Measurements from ENCODE around the gene SPDEF. TPM values are rescaled to one million over a fixed set of nuclear protein-coding genes. Genes with fewer than 3 reads are reported as not detected.

Gene SPDEF
- polyA plus RNA-seq, 1 donor (not counting 4 experiments of a cell fraction or from before 2014, with no cell fraction given): 0.03 TPM

DNA sequence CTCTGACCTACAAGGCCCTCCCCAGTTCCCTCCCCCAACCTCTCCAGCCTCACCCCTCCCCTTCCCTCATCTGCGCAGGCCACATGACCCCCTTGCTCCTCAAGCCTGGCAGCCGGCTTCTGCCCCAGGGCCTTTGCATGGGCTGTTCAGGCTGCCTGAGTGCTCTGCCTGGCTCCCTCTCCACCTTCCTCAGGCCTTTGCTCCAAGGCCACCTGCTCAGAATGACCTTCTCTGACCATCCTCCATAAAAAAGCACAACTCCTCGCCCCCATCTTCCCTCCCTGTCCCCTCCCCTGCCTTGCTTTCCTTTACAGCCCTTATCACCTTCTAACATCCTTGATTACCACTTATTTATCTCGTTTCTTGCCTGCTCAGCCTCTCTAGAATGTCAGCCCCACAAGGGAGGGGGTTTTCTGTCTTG is 38.7 kb downstream of the SPDEF start:
- no peak overlapping the region for H3K27ac ChIP-seq (ENCODE audit: control insufficient read depth, insufficient read depth, low read length)
- H3K9ac ChIP-seq (ENCODE audit: control insufficient read depth, extremely low read depth, insufficient read depth, low read length): no peak overlapping the region
- dilution Hi-C loops (cut with MboI; ENCODE audit: extremely low pct_ligation_motif_present, low sequenced_read_pairs): no loop called here
- no peak overlapping the region for H3K4me3 ChIP-seq (ENCODE audit: control insufficient read depth in 2 of 3, extremely low read depth in 1 of 3, insufficient read depth in 2 of 3, low read depth in 1 of 3, low read length in 3 of 3)
- FAIRE-seq (no peak), DNase-seq (ENCODE audit: low read depth, low spot score) (no peak)
- H3K27me3 ChIP-seq (ENCODE audit: control insufficient read depth, extremely low read depth, insufficient read depth, low read length): peaks cover 30% of the 10 kb centered on the region
- H3K9me3 ChIP-seq (ENCODE audit: control insufficient read depth, low read depth, low read length): no peaks in the 10 kb centered on the region
- H3K36me3 ChIP-seq (ENCODE audit: control insufficient read depth in 2 of 2, extremely low read depth in 1 of 2, insufficient read depth in 2 of 2, low read length in 2 of 2): no peaks in the 10 kb centered on the region
- no peak overlapping the region for H2AFZ ChIP-seq (ENCODE audit: control insufficient read depth, low read length)
- no peaks in the 10 kb centered on the region for H3K9me1 ChIP-seq (ENCODE audit: control insufficient read depth, extremely low read depth, insufficient read depth, low read length)
- no peaks in the 10 kb centered on the region for H3K79me2 ChIP-seq (ENCODE audit: control insufficient read depth, insufficient read depth, low read length)
- H3K4me1 ChIP-seq (ENCODE audit: control insufficient read depth, extremely low read depth, insufficient read depth, low read length): no peaks in the 10 kb centered on the region
- TF ChIP-seq, protein P1, sequence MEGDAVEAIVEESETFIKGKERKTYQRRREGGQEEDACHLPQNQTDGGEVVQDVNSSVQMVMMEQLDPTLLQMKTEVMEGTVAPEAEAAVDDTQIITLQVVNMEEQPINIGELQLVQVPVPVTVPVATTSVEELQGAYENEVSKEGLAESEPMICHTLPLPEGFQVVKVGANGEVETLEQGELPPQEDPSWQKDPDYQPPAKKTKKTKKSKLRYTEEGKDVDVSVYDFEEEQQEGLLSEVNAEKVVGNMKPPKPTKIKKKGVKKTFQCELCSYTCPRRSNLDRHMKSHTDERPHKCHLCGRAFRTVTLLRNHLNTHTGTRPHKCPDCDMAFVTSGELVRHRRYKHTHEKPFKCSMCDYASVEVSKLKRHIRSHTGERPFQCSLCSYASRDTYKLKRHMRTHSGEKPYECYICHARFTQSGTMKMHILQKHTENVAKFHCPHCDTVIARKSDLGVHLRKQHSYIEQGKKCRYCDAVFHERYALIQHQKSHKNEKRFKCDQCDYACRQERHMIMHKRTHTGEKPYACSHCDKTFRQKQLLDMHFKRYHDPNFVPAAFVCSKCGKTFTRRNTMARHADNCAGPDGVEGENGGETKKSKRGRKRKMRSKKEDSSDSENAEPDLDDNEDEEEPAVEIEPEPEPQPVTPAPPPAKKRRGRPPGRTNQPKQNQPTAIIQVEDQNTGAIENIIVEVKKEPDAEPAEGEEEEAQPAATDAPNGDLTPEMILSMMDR (optimal IDR thresholded peaks at IDR 0.05 in 1 of 3, IDR thresholded peaks at IDR 0.05 in 1 of 3, conservative IDR thresholded peaks at IDR 0.05 in 1 of 3; ENCODE audit: extremely low read depth in 1 of 3, insufficient read depth in 2 of 3, low read length in 3 of 3): no peak
- no peak for TF ChIP-seq EZH2 (IDR thresholded peaks at IDR 0.05; ENCODE audit: low read length)
- no peaks in the 10 kb centered on the region for H4K20me1 ChIP-seq (ENCODE audit: control insufficient read depth, extremely low read depth, insufficient read depth, low read length)
- no peak overlapping the region for H3K4me2 ChIP-seq (ENCODE audit: control insufficient read depth, extremely low read depth, insufficient read depth, low read depth, low read length)

DNA sequence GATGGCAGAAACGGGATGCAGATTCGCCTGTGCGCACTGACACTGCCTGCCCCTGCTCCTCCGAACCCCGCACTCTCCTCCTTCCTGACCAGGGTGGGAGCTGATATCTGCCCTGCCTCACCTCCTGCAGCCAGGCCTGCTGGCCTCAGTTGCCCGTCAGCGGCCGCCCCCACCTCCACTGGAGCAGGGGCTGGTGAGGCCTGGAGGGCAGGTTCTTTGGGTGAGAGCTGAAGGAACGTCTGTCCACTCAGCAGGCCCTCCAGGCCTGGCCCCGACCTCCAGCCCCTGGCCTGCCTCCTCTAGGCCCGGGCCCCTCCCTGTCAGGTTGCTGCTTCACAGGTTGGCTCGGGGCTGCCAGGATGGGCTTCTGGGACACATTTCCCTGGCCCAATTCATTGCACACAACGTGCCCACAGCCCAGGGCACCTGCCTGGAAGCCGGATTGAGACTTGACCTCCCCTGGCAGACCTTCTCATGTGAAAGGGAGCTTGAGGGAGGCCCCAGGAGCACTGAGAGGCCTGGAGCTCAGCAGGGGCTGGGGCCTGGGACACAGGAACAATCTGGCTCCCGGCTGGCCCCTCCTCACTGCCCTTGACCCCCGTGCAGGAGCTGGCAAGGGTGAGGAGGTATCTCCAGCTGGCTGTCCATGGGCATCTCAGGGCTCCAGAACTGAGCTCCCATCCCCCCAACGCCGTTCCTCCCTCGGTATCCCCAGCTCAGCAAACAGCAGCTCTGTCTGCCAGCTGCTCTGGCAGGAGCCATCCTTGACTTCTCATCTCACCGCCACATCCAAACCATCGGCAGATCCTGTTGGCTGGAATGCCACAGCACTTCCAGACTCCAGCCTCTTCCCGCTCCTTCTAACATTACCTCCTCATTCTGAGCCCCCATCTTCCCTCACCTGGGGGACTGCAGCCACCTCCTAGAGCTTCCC is 39.5 kb downstream of the SPDEF start:
- dilution Hi-C loops (cut with MboI; ENCODE audit: extremely low pct_ligation_motif_present, low sequenced_read_pairs): no loop called here
- H3K79me2 ChIP-seq (ENCODE audit: control insufficient read depth, insufficient read depth, low read length): no peaks in the 10 kb centered on the region
- no peak for TF ChIP-seq EZH2 (IDR thresholded peaks at IDR 0.05; ENCODE audit: low read length)
- TF ChIP-seq, protein P1 (optimal IDR thresholded peaks at IDR 0.05 in 1 of 3, IDR thresholded peaks at IDR 0.05 in 1 of 3, conservative IDR thresholded peaks at IDR 0.05 in 1 of 3; ENCODE audit: extremely low read depth in 1 of 3, insufficient read depth in 2 of 3, low read length in 3 of 3): no peak
- H3K4me3 ChIP-seq (ENCODE audit: control insufficient read depth in 2 of 3, extremely low read depth in 1 of 3, insufficient read depth in 2 of 3, low read depth in 1 of 3, low read length in 3 of 3): no peak overlapping the region
- no peaks in the 10 kb centered on the region for H3K9me3 ChIP-seq (ENCODE audit: control insufficient read depth, low read depth, low read length)
- H2AFZ ChIP-seq (ENCODE audit: control insufficient read depth, low read length): no peak overlapping the region
- no peak for FAIRE-seq
- H3K4me1 ChIP-seq (ENCODE audit: control insufficient read depth, extremely low read depth, insufficient read depth, low read length): no peaks in the 10 kb centered on the region
- H3K27ac ChIP-seq (ENCODE audit: control insufficient read depth, insufficient read depth, low read length): no peak overlapping the region
- peaks cover 30% of the 10 kb centered on the region for H3K27me3 ChIP-seq (ENCODE audit: control insufficient read depth, extremely low read depth, insufficient read depth, low read length)
- no peaks in the 10 kb centered on the region for H4K20me1 ChIP-seq (ENCODE audit: control insufficient read depth, extremely low read depth, insufficient read depth, low read length)
- no peak overlapping the region for H3K4me2 ChIP-seq (ENCODE audit: control insufficient read depth, extremely low read depth, insufficient read depth, low read depth, low read length)
- H3K9me1 ChIP-seq (ENCODE audit: control insufficient read depth, extremely low read depth, insufficient read depth, low read length): no peaks in the 10 kb centered on the region
- no peak overlapping the region for H3K9ac ChIP-seq (ENCODE audit: control insufficient read depth, extremely low read depth, insufficient read depth, low read length)
- H3K36me3 ChIP-seq (ENCODE audit: control insufficient read depth in 2 of 2, extremely low read depth in 1 of 2, insufficient read depth in 2 of 2, low read length in 2 of 2): no peaks in the 10 kb centered on the region
- DNase-seq (ENCODE audit: low read depth, low spot score): no peak
